Astrocyte (in vitro differentiated cells and primary cell): ENCODE measurements around the gene ITPRIP. TPM values are rescaled to one million over a fixed set of nuclear protein-coding genes. Genes with fewer than 3 reads are reported as not detected.
A peak's percentile ranks its signal among the peaks of the same experiment; 100 is the strongest.

Experiments
- DNase-seq: peaks from one replicate; pipeline ENCODE4 v3.0.0-alpha.2; 2010; ENCODE audit warnings: low read depth
- FAIRE-seq: peaks from 2 replicates; lab custom pipeline; 2011; peaks lifted over from hg19 to GRCh38; lab: Jason Lieb, UNC
- H2AFZ ChIP-seq: 2 replicates; pipeline ENCODE4 v1.6.0; 2012; ENCODE audit warnings: low read depth, low read length, inconsistent platforms
- H3K27ac ChIP-seq: 2 replicates; pipeline ENCODE4 v1.5.1; 2011; ENCODE audit warnings: low read depth, low read length, inconsistent platforms
- H3K27me3 ChIP-seq: 2 replicates; pipeline ENCODE4 v1.6.0; 2011; ENCODE audit warnings: low read length, inconsistent platforms; ENCODE audit not compliant: insufficient read depth
- H3K36me3 ChIP-seq: 2 replicates; pipeline ENCODE4 v1.5.1; 2011; ENCODE audit warnings: low read length, inconsistent platforms; ENCODE audit not compliant: insufficient read depth
- H3K4me1 ChIP-seq: 2 replicates; pipeline ENCODE4 v1.5.1; 2011; ENCODE audit warnings: low read length, inconsistent platforms; ENCODE audit not compliant: insufficient read depth
- H3K4me2 ChIP-seq: 2 replicates; pipeline ENCODE4 v1.6.0; 2012; ENCODE audit warnings: low read length, inconsistent platforms
- H3K4me3 ChIP-seq: 2 replicates; pipeline ENCODE4 v1.5.1; 2011; ENCODE audit warnings: low read depth, mild to moderate bottlenecking, low read length, inconsistent platforms; ENCODE audit not compliant: insufficient read depth
- H3K79me2 ChIP-seq: 2 replicates; pipeline ENCODE4 v1.6.0; 2012; ENCODE audit warnings: mild to moderate bottlenecking, low read length, inconsistent platforms; ENCODE audit not compliant: insufficient read depth
- H3K9ac ChIP-seq: 2 replicates; pipeline ENCODE4 v1.6.0; 2012; ENCODE audit warnings: mild to moderate bottlenecking, low read length, inconsistent platforms
- H3K9me3 ChIP-seq: 2 replicates; pipeline ENCODE4 v1.5.1; 2012; ENCODE audit warnings: low read depth, mild to moderate bottlenecking, low read length, inconsistent platforms; ENCODE audit not compliant: insufficient read depth
- H4K20me1 ChIP-seq: 2 replicates; pipeline ENCODE4 v1.6.0; 2012; ENCODE audit warnings: low read length, inconsistent platforms; ENCODE audit not compliant: insufficient read depth
- H3K27ac Mint-ChIP-seq: one replicate; pipeline ENCODE4 v1.8.0; 2021; ENCODE audit warnings: mild to moderate bottlenecking, mixed read lengths; ENCODE audit not compliant: unreplicated experiment
- H3K27me3 Mint-ChIP-seq: one replicate; pipeline ENCODE4 v1.8.0; 2021; ENCODE audit warnings: low read depth, mixed read lengths; ENCODE audit not compliant: unreplicated experiment
- H3K36me3 Mint-ChIP-seq: one replicate; pipeline ENCODE4 v1.8.0; 2021; ENCODE audit warnings: low read depth, mixed read lengths; ENCODE audit not compliant: unreplicated experiment
- H3K4me1 Mint-ChIP-seq: one replicate; pipeline ENCODE4 v1.8.0; 2021; ENCODE audit warnings: low read depth, mixed read lengths; ENCODE audit not compliant: unreplicated experiment
- H3K4me3 Mint-ChIP-seq: one replicate; pipeline ENCODE4 v1.8.0; 2021; ENCODE audit warnings: mild to moderate bottlenecking, moderate library complexity, mixed read lengths; ENCODE audit not compliant: unreplicated experiment
- H3K9me3 Mint-ChIP-seq: one replicate; pipeline ENCODE4 v1.8.0; 2021; ENCODE audit warnings: mild to moderate bottlenecking, mixed read lengths; ENCODE audit not compliant: unreplicated experiment
- CTCF ChIP-seq: IDR thresholded peaks from 2 replicates; pipeline ENCODE4 v1.5.1; 2011; ENCODE audit warnings: low read depth, mild to moderate bottlenecking, inconsistent platforms, low read length, moderate library complexity; ENCODE audit not compliant: insufficient read depth
- EZH2 ChIP-seq: IDR thresholded peaks from 2 replicates; pipeline ENCODE4 v1.6.1; 2012; ENCODE audit warnings: mild to moderate bottlenecking, low read length, inconsistent platforms; ENCODE audit not compliant: insufficient read depth
- total RNA-seq: library from RNA; stranded (reverse); gene quantifications from 2 replicates; pipeline ENCODE4 v1.2.1, GENCODE V29; 2021

Gene ITPRIP
- total RNA-seq, 1 donor from 2014 or later, result 21.9 TPM

DNA sequence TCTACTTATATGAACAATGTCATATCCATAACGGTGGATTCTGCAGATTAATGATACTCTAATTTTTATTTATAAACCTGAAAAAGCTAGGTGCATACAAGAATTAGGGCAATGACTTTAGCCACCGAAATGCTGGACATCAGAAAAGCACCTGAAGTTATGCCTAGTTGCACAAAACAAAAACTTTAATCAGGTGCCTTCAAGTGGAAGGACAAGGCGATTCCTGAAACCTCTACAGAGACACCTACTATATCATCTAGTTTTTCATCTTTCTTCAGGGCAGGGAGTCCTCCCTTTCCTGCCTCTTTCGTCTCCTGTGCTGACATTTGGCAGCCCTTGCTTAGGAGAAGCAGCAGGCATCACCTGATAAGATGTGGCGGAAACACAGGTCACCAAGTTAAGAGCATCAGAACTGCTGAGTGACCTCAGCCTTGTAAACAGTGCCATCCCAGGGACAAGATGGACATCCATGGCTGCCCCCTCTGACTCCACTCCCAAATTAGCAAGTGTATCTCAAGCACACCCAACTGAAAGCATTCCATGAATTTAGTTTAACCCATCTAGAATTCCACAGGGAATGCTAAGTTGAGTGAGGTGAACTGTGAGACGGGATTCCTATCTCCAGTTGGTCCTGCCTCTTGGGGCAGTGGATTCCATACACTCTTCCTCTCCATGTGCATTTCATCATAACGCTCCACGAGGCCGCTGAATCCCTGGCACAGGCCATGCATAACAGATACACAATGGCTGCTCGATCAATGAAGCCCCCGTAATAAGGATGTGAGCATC, 5.8 kb downstream of the ITPRIP start:
- H3K4me2 ChIP-seq, result peak overlapping the region; percentile 87

GRCh38 chr10:104331208-104331838, 6.9 kb downstream of the ITPRIP start:
- H3K27ac Mint-ChIP-seq, result peak overlapping the region; percentile 98
- H3K27ac ChIP-seq, result peak overlapping the region; percentile 99
- peak overlapping the region; percentile 95 for H3K9ac ChIP-seq
- peaks cover 4% of the 10 kb centered on the region for H3K36me3 Mint-ChIP-seq
- H3K27me3 Mint-ChIP-seq, result no peaks in the 10 kb centered on the region
- peaks cover 95% of the 10 kb centered on the region for H3K4me1 ChIP-seq
- H3K4me3 Mint-ChIP-seq, result peak overlapping the region; percentile 42
- TF ChIP-seq CTCF, result no peak
- no peak for TF ChIP-seq EZH2
- no peaks in the 10 kb centered on the region for H3K9me3 ChIP-seq
- H3K4me3 ChIP-seq, result peak overlapping the region; percentile 32
- peaks cover 84% of the 10 kb centered on the region for H4K20me1 ChIP-seq
- FAIRE-seq (no peak), DNase-seq (peak; percentile 77)
- H3K36me3 ChIP-seq, result peaks cover 5% of the 10 kb centered on the region
- H3K4me1 Mint-ChIP-seq, result peaks cover 70% of the 10 kb centered on the region
- H3K79me2 ChIP-seq, result peaks cover 92% of the 10 kb centered on the region
- H3K9me3 Mint-ChIP-seq, result peaks cover 2% of the 10 kb centered on the region
- peak overlapping the region; percentile 87 for H3K4me2 ChIP-seq
- H2AFZ ChIP-seq, result no peak overlapping the region
- H3K27me3 ChIP-seq, result no peaks in the 10 kb centered on the region

More for the DNA sequence above, 5.8 kb downstream of the ITPRIP start:
- Mint-ChIP-seq H3K36me3 (no peaks in the 10 kb centered on the region), H3K9me3 (no peaks in the 10 kb centered on the region), H3K4me1 (peaks cover 59% of the 10 kb centered on the region), H3K27ac (peak overlapping the region; percentile 91), H3K27me3 (no peaks in the 10 kb centered on the region), H3K4me3 (no peak overlapping the region)
- H3K27me3 ChIP-seq, result no peaks in the 10 kb centered on the region
- FAIRE-seq (no peak), DNase-seq (no peak)
- no peak for TF ChIP-seq CTCF
- TF ChIP-seq EZH2, result no peak
- H3K9me3 ChIP-seq, result no peaks in the 10 kb centered on the region
- peaks cover 87% of the 10 kb centered on the region for H3K4me1 ChIP-seq
- peak overlapping the region; percentile 99 for H3K27ac ChIP-seq
- H3K36me3 ChIP-seq, result peaks cover 5% of the 10 kb centered on the region
- H3K4me3 ChIP-seq, result no peak overlapping the region
- peaks cover 92% of the 10 kb centered on the region for H3K79me2 ChIP-seq
- H2AFZ ChIP-seq, result no peak overlapping the region
- peak overlapping the region; percentile 95 for H3K9ac ChIP-seq
- peaks cover 84% of the 10 kb centered on the region for H4K20me1 ChIP-seq
